ENCODE results near the gene PIH1D2.

DNA sequence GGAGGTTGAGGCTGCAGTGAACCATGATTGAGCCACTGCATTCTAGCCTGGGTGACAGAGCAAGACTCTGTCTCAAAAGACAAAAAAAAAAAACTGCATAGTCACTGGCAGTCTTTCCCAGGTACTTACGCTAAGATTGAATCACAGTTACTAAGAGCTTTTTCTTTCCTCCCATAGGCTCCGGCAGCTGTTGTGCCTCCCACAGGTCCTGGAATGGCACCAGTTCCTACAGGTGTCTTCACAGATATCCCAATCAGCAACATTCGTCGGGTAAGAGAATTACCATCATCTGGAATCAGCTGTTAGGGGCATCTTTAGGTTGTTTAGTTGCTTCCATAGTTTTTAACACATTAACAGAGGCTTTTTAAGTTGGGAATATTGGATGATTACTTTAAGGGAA is 28.9 kb downstream of the PIH1D2 start:
- TF ChIP-seq FOS (IDR thresholded peaks at IDR 0.05; ENCODE audit: borderline replicate concordance, extremely low read depth, insufficient read length) = no peak
- TF ChIP-seq, protein P1, sequence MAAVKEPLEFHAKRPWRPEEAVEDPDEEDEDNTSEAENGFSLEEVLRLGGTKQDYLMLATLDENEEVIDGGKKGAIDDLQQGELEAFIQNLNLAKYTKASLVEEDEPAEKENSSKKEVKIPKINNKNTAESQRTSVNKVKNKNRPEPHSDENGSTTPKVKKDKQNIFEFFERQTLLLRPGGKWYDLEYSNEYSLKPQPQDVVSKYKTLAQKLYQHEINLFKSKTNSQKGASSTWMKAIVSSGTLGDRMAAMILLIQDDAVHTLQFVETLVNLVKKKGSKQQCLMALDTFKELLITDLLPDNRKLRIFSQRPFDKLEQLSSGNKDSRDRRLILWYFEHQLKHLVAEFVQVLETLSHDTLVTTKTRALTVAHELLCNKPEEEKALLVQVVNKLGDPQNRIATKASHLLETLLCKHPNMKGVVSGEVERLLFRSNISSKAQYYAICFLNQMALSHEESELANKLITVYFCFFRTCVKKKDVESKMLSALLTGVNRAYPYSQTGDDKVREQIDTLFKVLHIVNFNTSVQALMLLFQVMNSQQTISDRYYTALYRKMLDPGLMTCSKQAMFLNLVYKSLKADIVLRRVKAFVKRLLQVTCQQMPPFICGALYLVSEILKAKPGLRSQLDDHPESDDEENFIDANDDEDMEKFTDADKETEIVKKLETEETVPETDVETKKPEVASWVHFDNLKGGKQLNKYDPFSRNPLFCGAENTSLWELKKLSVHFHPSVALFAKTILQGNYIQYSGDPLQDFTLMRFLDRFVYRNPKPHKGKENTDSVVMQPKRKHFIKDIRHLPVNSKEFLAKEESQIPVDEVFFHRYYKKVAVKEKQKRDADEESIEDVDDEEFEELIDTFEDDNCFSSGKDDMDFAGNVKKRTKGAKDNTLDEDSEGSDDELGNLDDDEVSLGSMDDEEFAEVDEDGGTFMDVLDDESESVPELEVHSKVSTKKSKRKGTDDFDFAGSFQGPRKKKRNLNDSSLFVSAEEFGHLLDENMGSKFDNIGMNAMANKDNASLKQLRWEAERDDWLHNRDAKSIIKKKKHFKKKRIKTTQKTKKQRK (IDR thresholded peaks at IDR 0.05; ENCODE audit: low read depth, low read length) = no peak

Data from GM12878 (cell line).